Measurements from ENCODE around the gene BCKDK. TPM values are rescaled to one million over a fixed set of nuclear protein-coding genes. Genes with fewer than 3 reads are reported as not detected.

Gene BCKDK
- total and polyA plus RNA-seq, 2 of the 13 experiments (the other 11 are each of a cell fraction or from before 2014, with no cell fraction given), result 24.9 to 42.6 TPM

GRCh38 chr16:31094088-31094423 is 14.1 kb upstream of the BCKDK start (continued):
- TF ChIP-seq ZNF318 (CRISPR knock-in tag; IDR thresholded peaks at IDR 0.05) (no peak), ZNF740 (CRISPR knock-in tag; IDR thresholded peaks at IDR 0.05) (0 out of 2 replicates have a peak, but pooled peaks have one; percentile 30), SP4 (CRISPR knock-in tag; IDR thresholded peaks at IDR 0.05) (no peak), FOXK2 (IDR thresholded peaks at IDR 0.05) (no peak), ZSCAN5A (CRISPR knock-in tag; IDR thresholded peaks at IDR 0.05; ENCODE audit: borderline replicate concordance) (no peak), ZNF782 (CRISPR knock-in tag; IDR thresholded peaks at IDR 0.05; ENCODE audit: borderline replicate concordance) (0 out of 2 replicates have a peak, but pooled peaks have one; percentile 85), ZXDC (CRISPR knock-in tag; IDR thresholded peaks at IDR 0.05) (no peak), ZNF180 (CRISPR knock-in tag; IDR thresholded peaks at IDR 0.05; ENCODE audit: borderline replicate concordance, low read depth) (no peak), BCL6 (CRISPR knock-in tag; IDR thresholded peaks at IDR 0.05) (no peak), SPEN (CRISPR knock-in tag; IDR thresholded peaks at IDR 0.05; ENCODE audit: low read depth) (no peak), MLX (CRISPR knock-in tag; IDR thresholded peaks at IDR 0.05) (no peak), XRCC5 (optimal IDR thresholded peaks at IDR 0.05; ENCODE audit: low read length) (peak; percentile 0), IKZF5 (CRISPR knock-in tag; IDR thresholded peaks at IDR 0.05) (no peak)
